ENCODE data around the gene RICTOR.

RICTOR gene

GRCh38 chr5:39074017-39074814, at the start of gene RICTOR:
TSS of gene RICTOR (minus strand) at chr5:39074399. CDS start at chr5:39074377, 22 bp downstream.
- DNase-seq: peak; percentile 90 to 92

GRCh38 chr5:39121922-39122321, 47.7 kb upstream of the RICTOR start:
- DNase-seq: no peak

- DNase-seq: no peak
Measured at GRCh38 chr5:39121315-39121714, 47.1 kb upstream of the RICTOR start.

- DNase-seq: no peak
Measured at GRCh38 chr5:39120052-39120420, 45.8 kb upstream of the RICTOR start.

GRCh38 chr5:39119404-39120051, 45.3 kb upstream of the RICTOR start:
- DNase-seq: no peak

GRCh38 chr5:39118638-39119037, 44.4 kb upstream of the RICTOR start:
- DNase-seq: no peak

GRCh38 chr5:39117401-39117800, 43.2 kb upstream of the RICTOR start:
- DNase-seq: no peak

GRCh38 chr5:39116344-39117170, 42.4 kb upstream of the RICTOR start:
- no peak for DNase-seq

- DNase-seq: no peak
Measured at GRCh38 chr5:39115644-39116343, 41.6 kb upstream of the RICTOR start.

- no peak for DNase-seq
Measured at GRCh38 chr5:39114155-39114554, 40.0 kb upstream of the RICTOR start.

GRCh38 chr5:39113354-39113953, 39.3 kb upstream of the RICTOR start:
- DNase-seq: no peak

GRCh38 chr5:39109606-39110005, 35.4 kb upstream of the RICTOR start:
- no peak for DNase-seq

GRCh38 chr5:39108987-39109386, 34.8 kb upstream of the RICTOR start:
- DNase-seq: no peak

- no peak for DNase-seq
Measured at GRCh38 chr5:39107350-39107749, 33.2 kb upstream of the RICTOR start.

- peak in 1 of 2 donors; percentile 21 for DNase-seq
Measured at GRCh38 chr5:39106322-39106721, 32.1 kb upstream of the RICTOR start.

- no peak for DNase-seq
Measured at GRCh38 chr5:39104221-39104620, 30.0 kb upstream of the RICTOR start.

GRCh38 chr5:39102684-39103155, 28.5 kb upstream of the RICTOR start:
- DNase-seq: no peak

- DNase-seq: peak in 1 of 2 donors; percentile 14
Measured at GRCh38 chr5:39100851-39101396, 26.7 kb upstream of the RICTOR start.

- DNase-seq: no peak
Measured at GRCh38 chr5:39100301-39100850, 26.2 kb upstream of the RICTOR start.

GRCh38 chr5:39099831-39100230, 25.6 kb upstream of the RICTOR start:
- DNase-seq: no peak

GRCh38 chr5:39093352-39093751, 19.2 kb upstream of the RICTOR start:
- DNase-seq: no peak
